HG03280 (cell line): ENCODE results near the gene SIPA1L3.
"Not testable (repeated sequence)": the region's sequence is repeated elsewhere in the genome, so short reads cannot be mapped to it uniquely, and the experiment has no call there.

Source experiments
- ATAC-seq: cut with Tn5 transposase; IDR thresholded peaks from one replicate; pipeline ENCODE4 v1.9.1; 2021; ENCODE audit warnings: mild to moderate bottlenecking, moderate library complexity; ENCODE audit not compliant: unreplicated experiment

SIPA1L3 gene

DNA sequence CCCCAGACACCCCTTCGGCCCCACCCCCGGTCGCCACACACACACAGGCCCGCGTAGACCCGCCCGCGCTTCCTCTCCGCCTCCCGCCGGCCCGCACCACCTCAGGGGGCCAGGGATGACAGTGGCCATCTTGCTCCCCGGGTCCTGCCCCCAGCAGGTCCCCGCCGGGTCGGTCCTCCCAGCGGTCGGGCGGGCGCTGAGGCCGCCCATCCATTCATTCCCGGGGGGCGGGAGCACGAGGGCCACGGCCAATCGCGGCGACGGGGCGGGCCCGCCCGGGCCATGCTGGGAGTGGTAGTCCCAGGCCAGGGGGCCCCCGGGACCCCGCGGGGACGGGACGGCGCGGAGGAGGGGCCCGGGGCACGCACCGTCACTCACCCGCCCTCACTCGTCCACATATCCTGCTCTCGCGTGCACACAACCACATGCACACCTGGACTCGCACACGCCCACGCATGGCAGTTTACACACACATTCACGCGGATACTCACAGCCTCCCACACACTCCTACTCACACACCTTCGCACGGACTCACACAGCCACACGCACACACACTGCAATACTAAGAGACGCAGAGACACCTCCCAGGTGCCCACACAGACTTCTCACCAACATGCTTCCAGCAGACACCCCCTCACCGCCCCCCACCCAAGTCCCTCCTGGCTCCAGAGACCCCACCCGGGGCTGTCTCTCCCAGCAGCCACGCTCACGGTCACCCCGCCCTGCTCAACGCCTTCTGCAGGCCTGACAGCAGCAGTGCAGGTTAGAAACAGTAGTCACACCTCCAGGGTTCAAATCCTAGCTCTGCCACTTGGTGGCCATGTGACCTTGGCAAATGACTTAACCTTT is 317.2 kb downstream of the SIPA1L3 start, which contains the start of gene DPF1:
Gene DPF1, minus strand, starts transcription at position 209 of the 849 bp plus-strand sequence. Its CDS starts 80 bp downstream, at position 129.
- peak; percentile 66 for ATAC-seq

DNA sequence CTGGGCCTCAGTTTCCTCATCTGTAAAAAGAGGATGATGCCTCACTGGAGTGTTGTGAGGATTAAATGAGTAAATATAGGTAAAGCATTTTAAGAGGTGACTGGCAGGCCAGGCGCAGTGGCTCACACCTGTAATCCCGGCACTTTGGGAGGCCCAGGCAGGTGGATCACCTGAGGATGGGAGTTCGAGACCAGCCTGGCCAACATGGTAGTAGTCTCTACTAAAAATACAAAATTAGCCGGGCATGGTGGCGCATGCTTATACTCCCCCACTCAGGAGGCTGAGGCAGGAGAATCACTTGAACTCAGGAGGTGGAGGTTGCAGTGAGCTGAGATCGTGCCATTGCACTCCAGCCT is 317.8 kb downstream of the SIPA1L3 start:
- not testable (repeated sequence) for ATAC-seq

DNA sequence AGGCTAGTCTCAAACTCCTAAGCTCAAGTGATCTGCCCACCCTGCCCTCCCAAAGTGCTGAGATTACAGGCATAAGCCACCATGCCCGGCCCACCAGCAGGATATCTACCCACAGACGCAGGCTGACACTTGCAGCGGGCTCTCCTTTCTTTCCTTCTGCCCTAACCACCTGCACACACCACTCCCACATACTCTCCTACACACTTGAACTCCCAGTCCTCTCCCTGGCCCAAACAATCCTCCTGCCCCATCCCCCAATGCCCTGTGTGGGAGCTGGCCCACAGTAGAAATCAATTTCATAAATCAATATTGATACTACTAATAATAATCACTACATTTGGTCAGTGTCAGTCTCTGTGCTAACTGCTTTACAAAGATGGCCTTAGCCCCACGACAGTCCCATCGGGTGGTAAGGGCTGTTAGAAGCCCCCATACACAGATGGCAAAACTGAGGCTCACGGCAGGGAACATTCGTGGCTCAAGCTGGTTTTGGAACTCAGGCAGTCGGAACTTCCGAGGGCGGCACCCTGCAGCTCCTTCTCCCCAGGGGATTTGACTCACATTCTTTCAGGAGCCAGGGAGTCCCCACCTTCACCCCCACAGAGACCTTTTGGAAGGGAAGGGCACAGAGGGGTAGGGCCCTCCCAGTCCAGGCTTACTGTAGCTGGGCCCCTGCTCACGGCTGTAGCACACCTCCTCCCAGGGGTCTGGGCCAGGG is 320.4 kb downstream of the SIPA1L3 start:
- ATAC-seq: no peak

DNA sequence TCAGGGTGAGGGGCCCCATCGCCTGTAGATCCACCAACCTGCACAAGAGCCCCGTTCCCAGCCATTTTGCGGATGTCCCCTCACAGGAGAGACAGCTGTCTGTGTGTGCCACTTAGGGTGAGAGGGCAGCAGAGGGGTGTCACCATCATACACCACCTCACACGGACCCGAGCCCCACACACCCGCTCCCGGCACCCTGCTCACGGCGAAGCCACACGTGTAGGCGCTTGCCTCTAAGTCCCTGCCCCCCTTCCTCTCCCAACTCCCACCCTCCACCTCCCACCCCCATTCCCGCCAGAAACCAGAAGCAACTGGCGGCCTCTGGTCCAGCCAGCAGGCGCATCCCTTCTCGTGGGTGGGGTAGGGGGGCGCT is 321.0 kb downstream of the SIPA1L3 start:
- no peak for ATAC-seq

DNA sequence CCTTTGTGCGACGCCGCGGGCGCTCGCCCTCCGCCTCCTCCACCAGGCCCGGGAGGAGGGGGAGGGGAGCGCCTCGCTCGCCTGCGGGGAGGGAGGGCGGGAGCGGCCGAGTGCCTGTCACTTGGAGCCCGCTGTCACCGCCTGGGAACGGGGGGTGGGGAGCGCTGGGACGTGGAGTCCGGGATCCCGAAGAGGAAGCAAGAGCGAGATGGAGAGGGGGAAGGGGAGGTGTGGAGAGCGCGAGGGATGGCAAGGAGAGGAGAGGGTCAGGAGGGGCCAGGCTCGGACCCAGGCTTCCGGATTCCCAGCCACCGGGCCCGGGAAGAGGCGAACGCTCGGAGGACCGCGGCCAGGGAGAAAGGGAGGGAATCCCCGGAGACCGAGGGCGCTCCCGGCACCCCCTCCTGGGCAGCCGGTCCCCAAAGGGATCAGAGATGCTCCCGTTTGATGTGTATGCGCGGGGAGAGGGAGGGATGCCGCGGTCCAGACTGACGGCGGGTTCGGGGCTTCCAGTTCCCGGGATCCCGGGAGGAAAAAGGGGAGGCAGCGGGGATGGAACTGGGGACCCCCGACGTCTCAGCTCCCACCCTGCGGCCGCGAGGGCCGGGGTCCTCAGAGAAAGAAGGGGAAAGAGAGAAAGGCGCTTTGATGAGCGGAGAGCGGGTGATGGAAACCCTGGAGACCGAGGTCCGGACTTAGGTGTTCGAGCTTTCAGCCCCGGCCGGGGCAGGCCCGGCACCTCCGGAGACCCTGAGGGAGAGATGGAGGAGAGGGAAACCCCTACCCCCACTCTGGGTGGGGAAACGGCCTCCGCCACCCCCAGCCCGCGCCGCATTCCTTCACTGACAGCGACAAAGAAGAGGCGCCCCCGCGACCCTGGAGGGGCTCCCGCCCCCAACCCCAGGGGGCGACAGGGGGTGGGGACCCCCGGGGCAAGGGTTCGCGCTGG is 321.8 kb downstream of the SIPA1L3 start:
- no peak for ATAC-seq

DNA sequence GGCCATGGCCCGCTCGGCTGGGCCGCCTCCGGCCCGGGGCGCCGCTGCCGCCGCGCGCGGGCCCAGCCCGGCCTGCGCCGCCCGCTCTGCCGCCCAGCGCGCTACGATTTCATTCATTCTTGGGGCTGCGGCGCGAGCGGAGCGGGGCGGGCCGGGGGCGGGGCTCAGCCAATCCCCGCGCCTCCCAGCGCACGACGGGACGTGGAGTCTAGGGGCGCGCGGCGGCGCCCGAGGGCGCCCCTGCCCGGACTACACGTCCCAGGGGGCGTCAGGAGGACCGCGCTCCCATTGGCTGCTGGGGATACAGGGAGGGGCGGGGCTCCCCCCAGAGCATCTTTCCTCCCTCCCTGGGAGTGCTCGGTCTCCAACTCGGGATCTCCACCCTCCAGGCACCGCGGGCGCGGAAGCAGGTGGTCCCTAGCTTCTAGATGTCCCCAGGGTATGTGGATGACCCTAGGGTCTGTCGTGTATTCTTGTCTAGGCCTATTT is 322.6 kb downstream of the SIPA1L3 start:
- ATAC-seq: no peak

DNA sequence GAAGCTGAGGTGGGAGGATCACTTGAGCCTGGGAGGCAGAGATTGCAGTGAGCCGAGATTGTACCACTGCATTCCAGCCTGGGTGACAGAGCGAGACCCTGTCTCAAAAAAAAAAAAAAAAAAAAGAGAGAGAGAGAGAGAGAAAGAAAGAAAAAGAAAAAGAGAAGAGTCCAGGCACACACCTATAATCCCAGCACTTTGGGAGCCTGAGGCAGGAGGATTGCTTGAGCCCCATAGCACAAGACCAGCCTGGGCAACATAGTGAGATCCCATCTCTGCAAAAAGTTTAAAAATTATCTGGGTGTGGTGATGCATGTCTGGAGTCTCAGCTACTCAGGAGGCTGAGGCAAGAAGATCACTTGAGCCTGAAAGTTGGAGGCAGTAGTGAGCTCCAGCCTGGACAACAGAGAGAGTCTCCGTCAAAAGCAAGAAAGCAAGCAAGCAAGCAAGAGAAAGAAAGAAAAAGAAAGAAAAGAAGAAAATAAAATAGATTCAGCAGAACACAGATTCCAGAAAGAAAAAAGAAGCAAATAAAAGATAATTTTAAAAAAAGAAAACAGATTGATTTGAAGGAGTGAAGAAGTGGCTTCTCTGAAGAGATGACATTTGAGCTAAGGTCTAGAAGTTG is 323.6 kb downstream of the SIPA1L3 start:
- not testable (repeated sequence) for ATAC-seq

DNA sequence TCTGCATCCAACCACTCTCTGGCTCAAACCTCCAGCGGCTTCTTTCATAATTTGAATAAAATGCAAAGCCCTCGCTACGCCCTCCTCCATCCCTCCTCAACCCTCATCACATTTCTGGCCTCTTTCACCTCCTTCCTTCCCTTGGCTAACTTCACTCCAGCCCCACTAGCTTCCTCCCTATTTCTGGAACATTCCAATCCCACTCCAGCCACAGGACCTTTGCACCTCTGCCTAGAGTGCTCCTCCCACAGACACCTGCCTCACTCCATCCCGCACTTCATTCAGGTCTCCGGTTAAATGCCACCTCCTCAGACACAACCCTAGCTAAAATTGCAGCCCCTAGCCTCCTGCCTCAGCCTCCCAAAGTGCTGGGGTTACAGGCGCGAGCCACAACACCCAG is 324.9 kb downstream of the SIPA1L3 start:
- no peak for ATAC-seq

DNA sequence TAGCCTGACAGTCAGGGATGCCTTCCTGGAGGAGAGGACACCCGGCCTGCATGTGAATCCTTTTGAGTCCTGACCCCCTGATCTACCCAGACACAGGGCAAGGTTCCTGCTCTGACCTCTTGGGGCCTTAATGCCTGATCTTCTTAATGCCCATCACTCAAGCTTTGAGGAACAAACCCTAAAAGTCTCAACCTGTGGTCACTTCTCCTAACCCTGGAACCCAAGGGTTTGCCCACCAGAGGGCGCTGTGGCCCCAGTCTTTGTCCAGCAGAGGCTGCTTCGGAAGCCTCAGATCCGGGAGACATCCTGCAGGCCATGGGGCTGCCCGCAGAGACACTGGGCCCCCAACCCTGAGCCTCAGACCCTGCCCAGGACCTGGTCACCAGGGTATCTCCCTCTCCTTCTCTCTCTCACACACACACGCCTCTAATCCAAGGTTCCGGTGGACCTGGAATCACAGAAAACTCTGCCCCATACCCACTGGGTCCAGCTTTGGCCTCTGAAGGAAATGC is 326.8 kb downstream of the SIPA1L3 start:
- no peak for ATAC-seq

DNA sequence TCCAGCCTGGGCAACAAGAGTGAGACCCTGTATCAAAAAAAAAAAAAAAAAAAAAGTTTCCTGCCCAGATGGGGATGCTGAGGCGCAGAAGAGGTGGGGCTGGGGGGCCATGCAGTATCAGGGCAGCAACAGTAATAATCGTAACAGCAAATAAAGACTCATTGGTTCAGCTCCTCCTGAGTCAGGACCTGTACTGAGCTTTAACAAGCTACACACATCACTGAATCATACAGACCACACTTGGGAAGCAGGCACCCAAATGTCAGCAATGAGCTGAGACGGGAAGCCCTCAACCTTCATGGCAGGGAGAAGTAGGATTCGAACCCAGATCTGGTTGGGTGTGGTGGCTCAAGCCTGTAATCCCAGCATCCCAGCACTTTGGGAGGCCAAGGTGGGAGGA is 327.6 kb downstream of the SIPA1L3 start:
- no peak for ATAC-seq

DNA sequence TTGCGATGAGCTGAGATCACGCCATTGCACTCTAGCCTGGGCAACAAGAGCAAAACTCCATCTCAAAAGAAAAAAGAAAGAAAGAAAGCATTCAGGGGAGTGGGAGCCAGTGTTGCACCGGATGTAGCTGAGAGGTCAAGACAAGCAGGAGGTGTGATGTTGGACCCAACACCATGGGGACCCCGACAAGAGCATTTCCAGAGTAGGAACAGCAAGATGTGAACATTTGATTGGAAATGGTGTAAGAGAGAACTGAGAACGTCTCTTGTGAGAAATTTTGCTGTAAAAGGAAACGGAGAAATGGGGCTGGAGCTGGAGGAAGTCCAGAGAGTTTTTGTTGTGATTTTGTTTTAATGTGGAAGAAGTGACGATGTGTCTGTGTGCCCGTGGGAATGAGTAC is 332.8 kb downstream of the SIPA1L3 start:
- no peak for ATAC-seq

DNA sequence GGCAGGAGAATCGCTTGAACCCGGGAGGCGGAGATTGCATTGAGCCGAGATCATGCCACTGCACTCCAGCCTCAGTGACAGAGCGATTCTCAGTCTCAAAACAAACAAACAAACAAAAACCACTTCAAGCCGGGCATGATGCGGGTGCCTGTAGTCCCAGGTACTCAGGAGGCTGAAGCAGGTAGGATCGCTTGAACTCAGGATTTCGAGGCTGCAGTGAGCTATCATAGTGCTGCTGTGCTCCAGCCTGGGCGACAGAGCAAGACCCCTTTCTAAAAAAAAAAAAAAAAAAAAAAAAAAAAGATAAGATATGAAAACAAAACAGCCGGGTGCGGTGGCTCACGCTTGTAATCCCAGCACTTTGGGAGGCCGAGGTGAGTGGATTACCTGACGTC is 336.3 kb downstream of the SIPA1L3 start:
- ATAC-seq: no peak

DNA sequence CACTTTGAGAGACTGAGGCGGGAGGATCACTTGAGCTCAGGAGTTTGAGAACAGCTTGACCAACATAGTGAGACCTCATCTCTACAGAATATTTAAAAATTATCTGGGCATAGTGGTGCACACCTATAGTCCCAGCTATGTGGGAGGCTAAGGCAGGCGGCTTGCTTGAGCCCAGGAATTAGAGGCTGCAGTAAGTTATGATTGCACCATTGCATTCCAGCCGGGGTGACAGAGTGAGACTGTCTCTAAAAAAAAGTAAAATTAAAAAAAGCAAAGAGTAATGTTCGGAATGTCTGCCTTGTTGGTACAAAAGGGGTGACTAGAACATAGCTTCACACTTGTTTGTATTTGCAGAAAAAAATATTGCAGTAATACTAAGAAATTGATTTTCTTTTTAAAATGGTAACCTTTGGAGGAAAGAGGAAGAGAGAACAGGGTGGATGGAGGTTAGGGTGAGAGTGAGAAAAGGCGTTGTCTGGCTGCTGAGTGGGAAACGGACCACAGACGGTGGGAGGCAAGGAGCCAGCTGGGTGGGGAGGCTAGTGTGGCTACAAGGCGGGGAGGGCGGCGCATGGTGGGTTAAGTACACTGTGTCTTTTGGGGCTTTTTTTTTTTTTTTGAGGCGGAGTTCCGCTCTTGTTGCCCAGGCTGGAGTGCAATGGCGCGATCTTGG is 339.0 kb downstream of the SIPA1L3 start:
- ATAC-seq: no peak

DNA sequence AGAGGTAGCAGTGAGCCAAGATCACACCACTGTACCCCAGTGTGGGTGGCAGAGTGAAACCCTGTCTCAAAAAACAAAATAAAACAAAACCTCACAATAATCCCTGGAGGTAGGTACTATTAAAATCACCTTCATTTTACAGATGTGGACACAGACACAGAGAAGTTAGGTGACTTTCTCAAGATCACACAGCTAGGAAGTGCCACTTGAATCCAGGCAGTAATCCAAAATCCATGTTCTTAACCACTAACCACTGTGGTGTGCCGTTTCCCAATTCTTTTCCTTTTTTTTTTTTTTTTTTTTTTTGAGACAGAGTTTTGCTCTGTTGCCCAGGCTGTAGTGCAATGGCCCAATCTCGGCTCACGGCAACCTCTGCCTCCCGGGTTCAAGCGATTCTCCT is 340.1 kb downstream of the SIPA1L3 start:
- no peak for ATAC-seq

DNA sequence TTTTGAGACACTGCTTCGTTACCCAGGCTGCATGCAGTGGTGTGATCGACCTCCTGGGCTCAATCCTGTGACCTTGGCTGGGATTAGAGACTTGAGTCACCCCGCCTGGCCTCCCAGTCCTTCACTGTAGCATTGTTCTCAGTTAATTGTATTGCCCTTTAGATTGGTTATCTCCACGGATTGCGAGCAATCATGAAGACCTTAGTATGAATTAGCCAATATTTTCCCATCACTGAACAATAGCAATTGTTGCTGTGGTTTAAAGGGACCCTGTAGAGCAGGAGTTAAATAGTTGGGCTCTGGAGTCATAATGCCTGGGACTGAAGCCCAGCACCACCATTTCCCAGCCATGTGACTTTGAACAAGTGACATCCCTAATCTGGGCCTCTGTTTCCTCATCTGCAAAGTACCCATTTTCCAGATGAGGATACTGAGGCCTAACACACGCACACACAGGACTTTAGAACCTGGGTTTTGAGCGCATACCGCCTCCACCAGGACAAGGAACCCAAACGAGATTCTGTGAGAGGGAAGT is 340.8 kb downstream of the SIPA1L3 start:
- no peak for ATAC-seq

DNA sequence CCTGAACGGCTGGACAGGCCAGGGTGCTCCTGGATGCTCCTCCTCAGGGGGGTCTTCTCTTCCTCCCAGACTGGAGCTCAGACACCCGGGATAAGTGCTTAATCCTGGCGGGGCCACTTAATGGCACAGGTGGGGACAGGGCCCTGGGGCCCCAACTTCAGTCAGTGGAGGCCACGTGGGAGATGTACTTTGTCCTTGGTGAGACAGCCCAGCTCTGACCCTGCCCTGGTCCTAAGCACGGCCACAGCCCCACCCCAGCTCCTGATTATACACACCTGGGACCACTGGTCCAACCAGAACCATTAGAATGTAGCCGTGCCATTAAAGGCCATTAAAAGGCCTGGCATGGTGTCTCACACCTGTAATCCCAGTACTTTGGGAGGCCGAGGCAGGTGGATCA is 341.4 kb downstream of the SIPA1L3 start:
- no peak for ATAC-seq

DNA sequence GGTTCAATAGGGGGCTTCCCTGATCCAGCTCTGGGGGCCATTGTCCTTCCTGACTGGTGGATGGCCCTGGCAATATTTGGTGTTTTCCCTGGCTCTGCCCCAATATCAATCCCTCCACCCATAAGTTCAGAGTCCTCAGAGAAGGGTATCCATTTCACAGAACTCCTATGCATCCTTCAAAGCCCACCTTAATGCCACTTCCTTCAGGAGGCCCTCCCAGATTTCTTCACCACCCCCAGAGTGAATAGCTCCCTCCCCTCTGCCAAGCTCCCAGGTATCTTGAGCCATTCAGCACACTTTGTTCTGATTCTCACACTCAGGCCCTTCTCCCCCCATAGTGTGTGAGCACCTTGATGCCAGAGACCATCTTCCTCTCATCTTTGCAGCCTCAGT is 343.4 kb downstream of the SIPA1L3 start:
- no peak for ATAC-seq

DNA sequence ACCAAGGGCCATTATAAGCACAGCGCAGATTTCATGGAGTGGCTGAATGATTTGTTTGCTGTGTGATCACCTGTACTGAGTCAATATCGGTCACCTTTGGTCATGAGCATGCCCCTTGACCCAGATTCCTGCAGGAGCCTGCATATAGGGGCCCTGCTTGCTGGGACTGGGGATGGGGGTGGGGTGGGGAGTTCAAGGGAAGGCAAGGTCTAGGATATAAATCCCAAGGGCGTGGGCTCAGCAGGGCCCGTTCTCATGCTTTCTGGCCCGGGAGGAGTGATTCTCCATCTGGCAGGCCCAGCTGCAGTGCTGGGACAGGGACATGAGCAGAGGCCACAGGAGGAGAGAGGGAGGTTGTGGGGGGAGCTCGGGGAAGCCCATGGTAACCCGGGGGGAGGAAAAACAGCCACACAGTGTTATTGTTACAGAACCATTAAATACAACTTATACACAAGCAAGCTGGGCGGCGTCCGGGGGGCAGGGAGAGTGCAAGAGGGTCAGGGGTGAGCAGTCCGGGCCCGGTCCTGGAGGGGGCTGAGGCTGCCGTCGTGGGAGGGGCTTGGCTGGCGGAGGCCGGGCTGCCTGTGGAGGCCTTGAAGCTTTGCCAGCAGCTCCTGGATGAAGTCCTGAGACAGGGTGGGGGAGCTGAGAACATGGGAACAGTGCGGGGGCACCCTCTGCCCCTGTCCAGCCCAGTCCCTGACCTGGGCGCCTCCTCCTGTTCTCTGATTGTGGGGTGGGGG is 344.0 kb downstream of the SIPA1L3 start:
- no peak for ATAC-seq

DNA sequence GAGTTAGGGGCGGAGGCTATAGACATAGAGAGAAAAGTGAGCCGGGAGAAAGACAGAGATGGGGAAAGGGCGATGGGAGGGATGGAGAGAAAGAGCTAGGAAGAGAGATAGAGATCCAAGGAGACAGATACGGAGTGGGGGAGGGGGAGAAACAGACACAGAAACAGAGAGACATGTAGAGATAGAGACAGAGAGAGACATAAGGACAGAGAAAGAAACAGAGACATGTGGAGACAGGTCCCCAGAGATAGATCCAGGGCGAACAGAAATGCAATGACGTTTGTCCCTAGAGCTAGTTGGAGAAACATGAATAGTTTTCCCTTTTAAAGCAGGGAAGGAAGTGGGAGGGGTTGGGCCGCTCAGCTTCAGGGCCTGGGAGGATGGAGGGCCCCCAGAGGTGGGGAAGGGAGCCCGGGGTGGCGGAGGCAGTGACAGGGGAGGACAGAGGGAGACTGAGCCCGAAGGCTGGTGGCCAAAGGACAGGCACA is 344.6 kb downstream of the SIPA1L3 start:
- ATAC-seq: no peak
